Activated T-helper 1 cell treated with anti-CD3 and anti-CD28 coated beads, Interleukin-12 subunit alpha, Interleukin-12 subunit beta, Interleukin-2, Interleukin-4 antibody, amounts not matched to agents 30 ng/mL and 10 ng/mL and 1 ng/mL, durations not matched to agents 14 hours and 24 hours and 36 hours (primary cell): ENCODE measurements around the gene GPD1. TPM values are rescaled to one million over a fixed set of nuclear protein-coding genes. Genes with fewer than 3 reads are reported as not detected.

Source experiments
- DNase-seq: peaks from one replicate; pipeline ENCODE4 v3.0.0; 2021; ENCODE audit warnings: low spot score
- H3K27ac Mint-ChIP-seq: one replicate; pipeline ENCODE4 v1.8.0; 2021; ENCODE audit warnings: mild to moderate bottlenecking, mixed read lengths
- H3K27me3 Mint-ChIP-seq: one replicate; pipeline ENCODE4 v1.8.0; 2022; ENCODE audit warnings: mild to moderate bottlenecking, moderate library complexity, mixed read lengths; ENCODE audit not compliant: insufficient read depth
- H3K36me3 Mint-ChIP-seq: one replicate; pipeline ENCODE4 v1.8.0; 2021; ENCODE audit warnings: low read depth, mixed read lengths
- H3K4me1 Mint-ChIP-seq: one replicate; pipeline ENCODE4 v1.8.0; 2021; ENCODE audit warnings: low read depth, mixed read lengths
- H3K4me3 Mint-ChIP-seq: one replicate; pipeline ENCODE4 v1.8.0; 2021; ENCODE audit warnings: mild to moderate bottlenecking, moderate library complexity, mixed read lengths
- H3K9me3 Mint-ChIP-seq: one replicate; pipeline ENCODE4 v1.8.0; 2021; ENCODE audit warnings: mixed read lengths
- intact Hi-C: fragments of 100-400 bp; cut with micrococcal nuclease; formaldehyde crosslinking; loops from one replicate; pipeline ENCODE4 v1.15.1; 2024
- total RNA-seq: library from RNA; stranded (reverse); gene quantifications from 2 replicates; pipeline ENCODE4 v1.2.3, GENCODE V29; 2022

GPD1 gene
- total RNA-seq, 1 donor from 2014 or later = 0.29 TPM

DNA sequence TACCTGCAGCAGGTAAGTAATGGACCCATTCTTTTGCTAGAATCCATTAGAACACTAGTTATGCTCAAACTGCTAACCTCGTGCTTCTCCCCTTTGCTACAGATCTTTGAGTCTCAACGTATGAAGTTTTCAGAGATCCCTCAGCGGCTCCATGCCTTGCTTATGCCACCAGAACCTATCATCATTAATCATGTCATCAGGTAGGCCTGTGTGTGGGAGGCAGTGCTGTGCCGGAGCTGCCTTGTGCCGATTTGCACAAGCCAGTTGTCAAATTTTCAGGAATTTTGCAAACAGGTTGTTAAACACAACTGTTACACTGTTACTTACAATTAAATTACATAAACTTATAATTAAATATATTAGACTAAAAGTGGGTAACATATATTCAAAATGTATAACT is 13.4 kb upstream of the GPD1 start:
- no peak for DNase-seq
- Mint-ChIP-seq H3K27ac (no peak overlapping the region), H3K4me1 (peaks cover 31% of the 10 kb centered on the region), H3K36me3 (peaks cover 40% of the 10 kb centered on the region), H3K9me3 (no peaks in the 10 kb centered on the region), H3K4me3 (no peak overlapping the region), H3K27me3 (no peaks in the 10 kb centered on the region)
- intact Hi-C loops = no loop called here

DNA sequence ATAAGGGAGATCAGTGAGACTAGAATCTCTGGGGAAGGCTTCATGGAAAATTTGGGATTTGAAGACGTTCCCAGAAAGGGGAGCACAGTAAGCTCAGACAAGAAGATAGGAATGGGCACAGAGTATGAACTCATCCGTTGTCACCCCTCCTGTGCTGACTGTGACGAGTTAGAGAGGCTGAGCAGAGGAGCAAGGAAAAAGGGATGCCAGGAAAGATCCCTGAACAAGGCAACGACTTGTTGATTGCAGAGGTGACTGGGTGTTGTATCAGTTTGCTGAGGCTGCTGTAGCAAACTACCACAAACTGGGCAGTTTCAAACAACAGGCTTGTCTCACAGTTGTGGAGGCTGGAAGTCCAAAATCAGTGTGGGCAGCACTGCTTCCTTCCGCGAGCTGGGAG is 5.9 kb upstream of the GPD1 start:
- Mint-ChIP-seq H3K27ac (no peak overlapping the region), H3K36me3 (peaks cover 60% of the 10 kb centered on the region), H3K4me3 (no peak overlapping the region), H3K4me1 (no peaks in the 10 kb centered on the region), H3K9me3 (no peaks in the 10 kb centered on the region), H3K27me3 (no peaks in the 10 kb centered on the region)
- intact Hi-C loops = no loop called here
- DNase-seq = no peak

DNA sequence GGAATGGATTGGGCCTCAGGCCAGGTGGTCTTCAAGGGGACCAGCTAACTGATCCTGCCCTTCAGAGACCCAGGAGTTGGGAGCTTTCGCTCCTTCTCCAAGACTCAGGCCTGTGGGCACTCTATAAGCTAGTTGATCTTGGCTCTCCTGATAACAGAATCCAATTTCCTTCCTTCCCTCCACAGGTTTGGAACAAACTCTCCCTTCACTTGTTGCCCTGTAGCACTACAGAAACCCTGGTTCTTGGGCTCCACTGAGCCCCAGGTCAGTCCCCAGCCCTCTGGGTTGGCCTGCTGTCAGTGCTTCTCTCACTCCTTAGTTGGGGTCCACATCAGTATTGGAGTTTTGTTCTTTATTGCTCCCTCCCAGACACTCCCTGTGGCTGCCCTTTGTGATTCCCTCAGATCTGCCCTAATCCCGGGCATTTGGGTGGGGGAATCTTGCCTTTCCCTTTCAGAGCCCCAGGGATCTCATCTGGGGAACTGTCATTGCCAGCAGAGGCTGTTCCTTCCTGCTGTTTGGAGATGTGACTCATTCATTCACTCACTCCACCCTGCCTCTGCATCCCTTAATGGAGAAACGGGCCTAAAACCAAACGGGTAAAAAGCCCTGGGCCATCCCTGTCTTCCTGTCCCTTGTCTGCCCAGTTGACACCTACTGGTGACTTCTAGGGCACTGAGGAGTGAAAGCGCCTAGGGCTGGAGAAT is 4.4 kb upstream of the GPD1 start:
- no peak overlapping the region for H3K27ac Mint-ChIP-seq
- no peaks in the 10 kb centered on the region for H3K4me1 Mint-ChIP-seq
- H3K36me3 Mint-ChIP-seq = peaks cover 54% of the 10 kb centered on the region

DNA sequence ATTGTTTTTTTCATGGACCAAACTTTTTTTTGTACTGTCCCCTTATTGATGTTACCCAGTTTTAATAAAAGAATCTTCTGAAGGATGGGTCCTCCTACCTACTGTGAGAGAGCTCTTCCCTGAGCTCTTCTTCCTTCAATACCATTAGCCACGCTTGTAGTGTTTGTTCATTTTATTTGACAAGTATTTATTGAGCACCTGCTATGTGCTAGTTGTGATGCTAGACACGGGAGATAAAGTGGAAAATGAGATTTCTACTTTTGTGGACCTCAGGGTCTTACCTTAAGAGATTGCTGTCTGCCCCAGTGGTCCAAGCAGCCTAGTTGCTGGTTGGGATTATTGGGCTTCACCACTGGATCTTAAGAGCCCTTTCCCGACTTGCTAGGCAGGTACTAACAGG is 3.2 kb upstream of the GPD1 start:
- DNase-seq = no peak
- Mint-ChIP-seq H3K4me3 (no peak overlapping the region), H3K9me3 (no peaks in the 10 kb centered on the region), H3K4me1 (no peaks in the 10 kb centered on the region), H3K27ac (no peak overlapping the region), H3K36me3 (peaks cover 47% of the 10 kb centered on the region), H3K27me3 (peaks cover 2% of the 10 kb centered on the region)
- intact Hi-C loops = no loop called here

More for the DNA sequence above, 4.4 kb upstream of the GPD1 start:
- Mint-ChIP-seq H3K9me3 (no peaks in the 10 kb centered on the region), H3K4me3 (no peak overlapping the region), H3K27me3 (peaks cover 2% of the 10 kb centered on the region)
- DNase-seq = no peak
- intact Hi-C loops = no loop called here

DNA sequence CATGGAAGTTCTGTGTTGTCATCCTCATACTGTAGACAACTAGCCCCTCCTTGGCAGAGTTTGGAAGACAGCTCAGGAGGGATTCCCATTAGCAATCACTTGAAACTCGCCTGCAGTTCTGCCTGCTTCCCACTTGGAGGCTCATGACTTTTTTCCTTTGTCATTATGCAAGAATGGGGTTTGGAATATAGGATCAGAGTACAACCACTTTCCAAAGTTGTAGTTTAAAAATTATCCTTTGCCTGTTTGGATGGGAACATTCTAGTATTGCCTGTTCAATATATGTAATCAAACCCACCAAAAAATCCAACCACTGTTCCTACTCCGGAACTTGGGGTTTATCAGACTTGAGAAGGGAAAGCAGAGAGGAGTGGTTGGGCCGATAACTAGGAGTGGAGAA is 2.1 kb upstream of the GPD1 start:
- intact Hi-C loops = no loop called here
- H3K4me1 Mint-ChIP-seq = no peaks in the 10 kb centered on the region
- no peak overlapping the region for H3K27ac Mint-ChIP-seq
- H3K9me3 Mint-ChIP-seq = no peaks in the 10 kb centered on the region
- no peak overlapping the region for H3K4me3 Mint-ChIP-seq
- no peak for DNase-seq
- H3K27me3 Mint-ChIP-seq = peaks cover 2% of the 10 kb centered on the region
- peaks cover 36% of the 10 kb centered on the region for H3K36me3 Mint-ChIP-seq

DNA sequence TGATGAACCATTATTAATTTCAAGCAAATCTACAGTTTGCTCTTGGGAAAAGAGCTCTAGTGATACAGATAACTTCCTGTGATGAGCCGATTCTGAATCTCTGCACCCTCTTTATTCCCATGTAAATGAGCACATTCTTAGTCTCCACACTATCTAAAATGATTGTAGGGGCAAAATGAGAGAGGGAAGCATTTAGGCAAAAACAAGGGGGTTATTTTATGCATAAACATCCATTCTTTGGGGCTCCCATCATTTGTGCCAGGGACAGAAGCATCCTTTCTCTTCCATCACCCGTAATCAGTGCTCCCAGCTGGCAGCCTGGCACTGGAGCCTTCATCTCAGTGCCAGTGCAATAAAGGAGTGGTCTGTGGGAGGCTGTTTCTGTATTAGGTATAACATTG is 1.7 kb upstream of the GPD1 start:
- no peaks in the 10 kb centered on the region for H3K4me1 Mint-ChIP-seq
- H3K36me3 Mint-ChIP-seq = peaks cover 32% of the 10 kb centered on the region
- H3K27me3 Mint-ChIP-seq = peaks cover 2% of the 10 kb centered on the region
- no peaks in the 10 kb centered on the region for H3K9me3 Mint-ChIP-seq
- intact Hi-C loops = no loop called here
- H3K4me3 Mint-ChIP-seq = no peak overlapping the region
- H3K27ac Mint-ChIP-seq = no peak overlapping the region
- no peak for DNase-seq

DNA sequence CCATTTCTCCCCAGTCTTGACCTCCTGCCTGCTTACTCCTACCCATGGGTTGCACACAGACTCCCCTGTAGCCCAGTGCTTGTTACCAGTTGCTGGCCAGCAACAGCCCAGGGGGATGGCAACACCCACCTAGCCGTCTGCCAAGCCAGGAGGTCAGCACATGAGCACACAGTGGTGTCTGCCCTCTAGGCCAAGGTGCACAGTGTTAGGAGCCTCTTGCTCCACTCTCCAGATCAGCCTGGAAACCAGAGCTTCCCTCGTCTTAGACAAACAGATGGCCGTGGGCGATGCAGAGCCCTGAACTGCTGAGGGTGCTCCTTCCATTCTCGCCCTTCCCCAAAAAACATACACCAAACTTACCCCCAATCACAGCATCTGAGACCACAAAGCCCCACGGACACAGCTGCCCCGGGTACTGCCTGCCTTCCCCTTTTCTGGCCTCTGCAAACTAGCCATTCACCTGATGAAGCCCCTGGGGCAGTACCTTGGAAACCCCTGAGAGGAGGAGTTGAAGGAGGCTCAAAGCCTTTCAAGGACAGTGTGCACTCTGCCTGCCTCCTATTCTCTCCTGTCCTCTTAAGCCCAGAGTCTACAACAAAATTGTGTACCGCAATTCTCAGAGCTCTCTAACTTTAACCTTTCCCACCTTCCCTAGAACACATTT is 1.0 kb upstream of the GPD1 start:
- DNase-seq = no peak
- Mint-ChIP-seq H3K27ac (no peak overlapping the region), H3K4me1 (no peaks in the 10 kb centered on the region), H3K36me3 (peaks cover 31% of the 10 kb centered on the region), H3K9me3 (no peaks in the 10 kb centered on the region), H3K27me3 (peaks cover 2% of the 10 kb centered on the region), H3K4me3 (no peak overlapping the region)
- intact Hi-C loops = no loop called here

DNA sequence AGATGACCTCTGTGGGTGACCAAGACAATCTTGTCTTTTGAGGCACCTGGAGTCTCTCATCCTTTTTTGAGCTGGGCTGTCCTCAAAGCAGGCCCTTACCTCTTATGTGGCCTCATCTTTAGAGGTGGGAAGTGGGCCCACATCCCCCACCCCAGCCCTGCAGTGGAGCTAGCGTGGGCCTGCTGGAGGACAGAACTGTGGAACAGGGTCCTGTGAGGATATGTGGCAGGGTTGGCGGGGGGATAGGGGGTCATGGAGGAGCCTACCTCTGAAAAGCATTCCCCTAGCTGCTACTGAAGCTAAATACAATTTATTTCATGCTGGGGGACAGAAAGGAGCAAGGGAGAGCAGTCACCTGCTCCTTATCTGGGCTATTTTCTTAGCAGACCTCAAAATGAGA is 457 bp upstream of the GPD1 start:
- intact Hi-C loops = no loop called here
- DNase-seq = no peak
- Mint-ChIP-seq H3K27me3 (peaks cover 2% of the 10 kb centered on the region), H3K4me3 (no peak overlapping the region), H3K27ac (no peak overlapping the region), H3K4me1 (peaks cover 2% of the 10 kb centered on the region), H3K9me3 (no peaks in the 10 kb centered on the region), H3K36me3 (peaks cover 26% of the 10 kb centered on the region)

DNA sequence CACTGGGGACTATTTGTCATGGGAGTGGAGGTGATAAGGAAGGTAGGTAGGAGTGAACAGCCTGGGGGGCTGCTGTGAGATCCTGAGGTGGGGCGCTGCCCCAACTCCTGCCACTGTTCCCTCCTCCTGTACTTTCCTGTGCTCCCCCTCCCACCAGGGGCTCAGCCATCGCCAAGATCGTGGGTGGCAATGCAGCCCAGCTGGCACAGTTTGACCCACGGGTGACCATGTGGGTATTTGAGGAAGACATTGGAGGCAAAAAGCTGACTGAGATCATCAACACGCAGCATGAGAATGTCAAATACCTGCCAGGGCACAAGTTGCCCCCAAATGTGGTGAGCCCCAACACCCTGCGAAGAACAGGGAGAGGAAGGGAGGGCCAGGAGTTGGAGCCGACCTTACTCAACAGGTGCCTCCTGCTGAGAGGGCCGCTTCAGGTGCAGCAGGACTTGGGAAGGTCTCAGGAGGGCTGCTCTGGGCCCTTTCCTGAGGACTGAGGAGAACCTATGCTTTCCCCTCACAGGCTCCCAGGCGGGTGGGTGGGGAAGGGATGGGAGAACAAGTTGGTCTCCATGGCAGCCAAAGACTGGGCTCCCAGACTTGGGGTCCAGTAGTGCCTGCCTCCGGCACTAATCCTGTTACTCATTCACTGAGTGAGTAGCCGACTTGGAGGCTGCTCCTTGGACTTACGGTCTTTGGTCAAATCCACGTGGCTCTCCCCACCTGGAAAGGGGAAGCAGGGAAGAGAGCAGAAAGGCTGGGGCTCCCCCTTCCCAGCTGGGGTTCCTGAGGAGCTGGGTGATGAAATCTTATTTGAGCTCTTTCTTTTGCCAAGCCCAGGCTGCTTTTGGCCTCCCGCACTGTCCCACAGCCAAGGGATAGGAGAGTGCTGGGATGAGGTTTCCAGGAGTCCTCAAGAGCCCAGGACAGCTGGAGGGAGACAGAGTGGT is 884 bp downstream of the GPD1 start:
- DNase-seq = no peak
- intact Hi-C loops = no loop called here
- Mint-ChIP-seq H3K36me3 (peaks cover 14% of the 10 kb centered on the region), H3K27me3 (peaks cover 2% of the 10 kb centered on the region), H3K27ac (no peak overlapping the region), H3K4me3 (no peak overlapping the region), H3K4me1 (peaks cover 5% of the 10 kb centered on the region), H3K9me3 (no peaks in the 10 kb centered on the region)

DNA sequence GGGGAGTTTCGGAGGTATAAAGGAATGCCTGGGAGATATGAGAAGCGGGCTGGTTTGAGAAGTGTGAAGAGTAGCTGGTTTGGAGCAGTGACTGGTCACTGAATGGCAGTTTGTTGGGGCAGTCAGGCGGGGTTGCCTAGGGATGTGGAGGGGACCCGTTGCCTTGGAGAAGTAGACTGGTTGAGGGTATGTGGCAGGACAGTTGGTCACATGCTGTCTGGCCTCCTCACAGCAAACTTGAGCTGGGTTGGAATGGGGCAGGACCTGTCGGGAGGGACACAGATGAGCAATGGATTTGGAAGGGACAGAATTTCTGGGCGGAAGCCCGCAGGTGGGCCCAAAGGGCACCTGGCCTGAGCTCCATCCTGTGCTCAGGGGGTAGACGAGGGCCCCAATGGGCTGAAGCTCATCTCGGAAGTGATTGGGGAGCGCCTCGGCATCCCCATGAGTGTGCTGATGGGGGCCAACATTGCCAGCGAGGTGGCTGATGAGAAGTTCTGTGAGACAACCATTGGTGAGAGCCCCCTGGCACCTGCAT is 2.2 kb downstream of the GPD1 start:
- no peaks in the 10 kb centered on the region for H3K9me3 Mint-ChIP-seq
- H3K36me3 Mint-ChIP-seq = peaks cover 5% of the 10 kb centered on the region
- intact Hi-C loops = no loop called here
- H3K4me3 Mint-ChIP-seq = no peak overlapping the region
- H3K4me1 Mint-ChIP-seq = peaks cover 14% of the 10 kb centered on the region
- no peak overlapping the region for H3K27ac Mint-ChIP-seq
- DNase-seq = no peak
- peaks cover 2% of the 10 kb centered on the region for H3K27me3 Mint-ChIP-seq

DNA sequence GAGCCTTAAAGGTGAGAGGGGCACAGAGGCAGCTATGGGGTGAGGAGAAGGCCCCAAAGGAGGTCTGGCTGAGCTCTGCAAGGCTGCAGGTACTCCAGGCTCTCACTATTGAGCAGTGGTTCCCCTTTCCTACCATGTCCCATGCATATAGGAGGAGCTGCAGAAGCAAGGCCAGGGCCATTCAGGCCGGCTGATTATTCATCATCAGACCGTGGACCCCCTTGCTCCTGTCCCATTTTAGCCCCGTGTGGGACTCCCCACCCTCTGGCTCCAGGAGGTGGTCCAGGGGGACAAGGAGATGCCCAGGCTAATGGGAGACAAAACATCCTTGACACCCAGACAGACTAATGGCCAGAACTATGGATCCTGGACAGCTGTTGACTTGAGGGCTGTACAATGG is 3.1 kb downstream of the GPD1 start:
- DNase-seq = no peak
- H3K27ac Mint-ChIP-seq = no peak overlapping the region
- H3K4me1 Mint-ChIP-seq = peaks cover 14% of the 10 kb centered on the region
- H3K4me3 Mint-ChIP-seq = no peak overlapping the region
- H3K36me3 Mint-ChIP-seq = no peaks in the 10 kb centered on the region
- intact Hi-C loops = no loop called here
- H3K9me3 Mint-ChIP-seq = no peaks in the 10 kb centered on the region
- H3K27me3 Mint-ChIP-seq = peaks cover 2% of the 10 kb centered on the region

DNA sequence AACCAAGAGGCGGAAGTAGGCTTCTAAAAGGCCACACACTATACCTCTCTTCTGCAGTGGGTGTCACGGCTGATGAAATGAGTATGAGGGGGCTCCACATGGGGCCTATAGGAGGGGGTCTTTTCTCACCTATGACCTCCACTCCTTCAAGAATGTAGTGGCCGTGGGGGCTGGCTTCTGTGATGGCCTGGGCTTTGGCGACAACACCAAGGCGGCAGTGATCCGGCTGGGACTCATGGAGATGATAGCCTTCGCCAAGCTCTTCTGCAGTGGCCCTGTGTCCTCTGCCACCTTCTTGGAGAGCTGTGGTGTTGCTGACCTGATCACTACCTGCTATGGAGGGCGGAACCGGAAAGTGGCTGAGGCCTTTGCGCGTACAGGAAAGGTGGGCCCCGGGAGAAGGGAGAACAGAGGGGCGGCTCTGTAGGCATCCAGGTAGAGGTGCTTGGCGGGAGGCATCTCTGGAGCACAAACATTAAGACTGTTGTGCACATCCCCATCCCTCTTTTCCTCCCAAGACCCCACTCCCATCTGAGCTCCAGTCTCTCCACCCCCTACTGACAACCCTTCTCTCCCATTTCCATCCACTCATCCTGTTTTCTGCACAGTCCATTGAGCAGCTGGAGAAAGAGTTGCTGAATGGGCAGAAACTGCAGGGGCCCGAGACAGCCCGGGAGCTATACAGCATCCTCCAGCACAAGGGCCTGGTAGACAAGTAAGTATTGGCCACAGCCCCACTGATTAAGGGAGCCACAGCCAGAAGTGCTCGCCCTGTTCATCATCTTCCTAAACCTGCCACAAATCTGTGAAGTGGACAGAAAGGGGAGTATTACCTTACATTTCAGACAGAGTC is 3.8 kb downstream of the GPD1 start:
- Mint-ChIP-seq H3K27ac (no peak overlapping the region), H3K36me3 (no peaks in the 10 kb centered on the region), H3K27me3 (peaks cover 2% of the 10 kb centered on the region), H3K9me3 (no peaks in the 10 kb centered on the region), H3K4me3 (no peak overlapping the region), H3K4me1 (peaks cover 15% of the 10 kb centered on the region)
- no peak for DNase-seq
- intact Hi-C loops = no loop called here
